Stimulated activated CD4-positive, alpha-beta T cell treated with anti-CD3 and anti-CD28 coated beads, Interleukin-2, amount 100 ng/mL, for 24 hours (primary cell): Measurements from ENCODE around the gene LTB4R.

Source experiments
- DNase-seq, 2 donors: peaks; one replicate each; pipeline ENCODE4 v3.0.0-alpha.2; 2020

The LTB4R gene

GRCh38 chr14:24304019-24304387 lies 7.3 kb upstream of the LTB4R start:
- DNase-seq = no peak

GRCh38 chr14:24307156-24307574 lies 4.1 kb upstream of the LTB4R start:
- DNase-seq = no peak

GRCh38 chr14:24307575-24308341 lies 3.5 kb upstream of the LTB4R start, which contains the start of gene CIDEB:
CIDEB (minus strand) TSS chr14:24307977; CDS start chr14:24307858, 119 bp downstream.
- peak; percentile 68 to 70 for DNase-seq

- DNase-seq = no peak
Observed at GRCh38 chr14:24308342-24309124, 2.8 kb upstream of the LTB4R start.

- DNase-seq = no peak
Observed at GRCh38 chr14:24309538-24310264, 1.6 kb upstream of the LTB4R start, which contains the start of gene LTB4R2. LTB4R2 (plus strand) TSS chr14:24310140; CDS start chr14:24310665, 525 bp downstream.

- no peak for DNase-seq
Observed at GRCh38 chr14:24310265-24310645, 1.0 kb upstream of the LTB4R start.

- no peak for DNase-seq
Observed at GRCh38 chr14:24311837-24312615, 724 bp downstream of the LTB4R start.

- no peak for DNase-seq
Observed at GRCh38 chr14:24312736-24313507, 1.6 kb downstream of the LTB4R start.

- DNase-seq = no peak
Observed at GRCh38 chr14:24313913-24314312, 2.6 kb downstream of the LTB4R start.

- no peak for DNase-seq
Observed at GRCh38 chr14:24314377-24315193, 3.3 kb downstream of the LTB4R start.

- no peak for DNase-seq
Observed at GRCh38 chr14:24315243-24315806, 4.0 kb downstream of the LTB4R start.

GRCh38 chr14:24315807-24316596 lies 4.7 kb downstream of the LTB4R start:
- DNase-seq = no peak

GRCh38 chr14:24316597-24316950 lies 5.3 kb downstream of the LTB4R start:
- no peak for DNase-seq

- no peak for DNase-seq
Observed at GRCh38 chr14:24317141-24317928, 6.0 kb downstream of the LTB4R start.

- no peak for DNase-seq
Observed at GRCh38 chr14:24321212-24321975, 10.1 kb downstream of the LTB4R start.

- no peak for DNase-seq
Observed at GRCh38 chr14:24322672-24323071, 11.4 kb downstream of the LTB4R start.

- DNase-seq = no peak
Observed at GRCh38 chr14:24323341-24323740, 12.0 kb downstream of the LTB4R start.

- DNase-seq = no peak
Observed at GRCh38 chr14:24324024-24324423, 12.7 kb downstream of the LTB4R start.
